Activated CD8-positive, alpha-beta memory T cell treated with anti-CD3 and anti-CD28 coated beads, Interleukin-2, amount 50 U/mL, for 4 hours (primary cell): ENCODE results near the gene ARHGDIG.

Experiments
- DNase-seq: peaks from one replicate; pipeline ENCODE4 v3.0.0-alpha.2; 2020

Gene ARHGDIG

DNA sequence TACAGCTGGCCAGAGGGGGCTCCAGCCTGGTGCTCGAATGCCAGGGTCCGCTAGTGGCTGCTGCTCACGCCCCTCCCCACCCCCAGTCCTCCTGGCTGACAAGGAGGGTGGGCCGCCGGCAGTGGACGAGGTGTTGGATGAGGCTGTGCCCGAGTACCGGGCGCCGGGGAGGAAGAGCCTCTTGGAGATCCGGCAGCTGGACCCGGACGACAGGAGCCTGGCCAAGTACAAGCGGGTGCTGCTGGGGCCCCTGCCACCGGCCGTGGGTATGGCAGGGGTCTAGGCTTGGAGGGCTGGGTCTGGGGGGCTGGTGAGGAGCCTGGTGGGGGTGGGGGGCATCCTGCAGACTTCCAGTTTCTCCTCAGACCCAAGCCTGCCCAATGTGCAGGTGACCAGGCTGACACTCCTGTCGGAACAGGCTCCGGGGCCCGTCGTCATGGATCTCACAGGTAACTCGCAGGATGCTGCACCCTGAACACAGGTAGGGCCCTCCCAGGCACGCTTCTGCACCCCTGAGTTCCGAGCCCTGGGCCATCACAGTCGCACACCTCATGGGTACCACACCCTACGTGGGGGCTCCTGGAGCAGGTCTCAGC, 1.4 kb downstream of the ARHGDIG start:
- DNase-seq: no peak

DNA sequence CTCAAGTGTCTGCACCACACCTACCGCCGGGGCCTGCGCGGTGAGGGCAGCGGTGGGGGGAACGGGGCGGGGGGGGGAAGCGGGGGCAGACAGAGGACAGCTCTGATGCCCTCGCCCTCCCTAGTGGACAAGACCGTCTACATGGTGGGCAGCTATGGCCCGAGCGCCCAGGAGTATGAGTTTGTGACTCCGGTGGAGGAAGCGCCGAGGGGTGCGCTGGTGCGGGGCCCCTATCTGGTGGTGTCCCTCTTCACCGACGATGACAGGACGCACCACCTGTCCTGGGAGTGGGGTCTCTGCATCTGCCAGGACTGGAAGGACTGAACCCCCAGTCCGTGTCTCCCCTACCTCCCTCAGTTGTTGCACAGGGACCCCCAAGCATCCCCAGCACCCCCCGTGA, 2.1 kb downstream of the ARHGDIG start:
- no peak for DNase-seq

DNA sequence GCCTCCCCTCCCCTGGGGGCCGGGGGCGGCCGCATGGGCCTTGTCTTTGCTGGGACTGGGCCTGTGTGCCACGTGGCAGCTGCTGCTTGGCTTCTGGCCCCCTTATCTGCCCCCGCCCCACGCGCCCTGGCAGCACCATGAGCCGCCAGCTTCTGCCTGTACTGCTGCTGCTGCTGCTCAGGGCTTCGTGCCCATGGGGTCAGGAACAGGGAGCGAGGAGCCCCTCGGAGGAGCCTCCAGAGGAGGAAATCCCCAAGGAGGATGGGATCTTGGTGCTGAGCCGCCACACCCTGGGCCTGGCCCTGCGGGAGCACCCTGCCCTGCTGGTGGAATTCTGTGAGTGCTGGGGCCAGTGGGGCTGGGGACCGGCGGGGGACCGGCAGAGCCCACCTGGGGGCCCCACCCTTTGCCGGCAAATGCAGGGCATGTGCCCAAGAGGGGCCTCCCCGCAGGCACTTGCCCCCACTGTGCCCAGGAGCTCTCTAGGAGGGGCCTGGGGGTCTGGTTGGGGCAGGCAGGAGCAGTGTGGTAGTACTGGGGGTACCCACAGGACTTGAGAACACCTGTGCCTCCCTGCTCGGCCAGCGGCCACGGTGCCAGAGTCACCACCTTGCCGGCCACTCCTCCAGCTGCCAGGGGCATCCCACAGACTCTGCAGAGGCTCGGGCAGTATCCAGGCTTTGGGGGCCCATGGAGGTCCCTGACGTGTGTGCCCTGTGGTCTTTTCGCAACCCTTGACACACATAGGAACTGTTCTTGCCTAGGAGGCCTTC, 2.8 kb downstream of the ARHGDIG start, which contains the start of gene PDIA2:
PDIA2 (plus strand) TSS at position 132 of the 773 bp plus-strand sequence; CDS start at position 138, 6 bp downstream.
- DNase-seq: no peak

DNA sequence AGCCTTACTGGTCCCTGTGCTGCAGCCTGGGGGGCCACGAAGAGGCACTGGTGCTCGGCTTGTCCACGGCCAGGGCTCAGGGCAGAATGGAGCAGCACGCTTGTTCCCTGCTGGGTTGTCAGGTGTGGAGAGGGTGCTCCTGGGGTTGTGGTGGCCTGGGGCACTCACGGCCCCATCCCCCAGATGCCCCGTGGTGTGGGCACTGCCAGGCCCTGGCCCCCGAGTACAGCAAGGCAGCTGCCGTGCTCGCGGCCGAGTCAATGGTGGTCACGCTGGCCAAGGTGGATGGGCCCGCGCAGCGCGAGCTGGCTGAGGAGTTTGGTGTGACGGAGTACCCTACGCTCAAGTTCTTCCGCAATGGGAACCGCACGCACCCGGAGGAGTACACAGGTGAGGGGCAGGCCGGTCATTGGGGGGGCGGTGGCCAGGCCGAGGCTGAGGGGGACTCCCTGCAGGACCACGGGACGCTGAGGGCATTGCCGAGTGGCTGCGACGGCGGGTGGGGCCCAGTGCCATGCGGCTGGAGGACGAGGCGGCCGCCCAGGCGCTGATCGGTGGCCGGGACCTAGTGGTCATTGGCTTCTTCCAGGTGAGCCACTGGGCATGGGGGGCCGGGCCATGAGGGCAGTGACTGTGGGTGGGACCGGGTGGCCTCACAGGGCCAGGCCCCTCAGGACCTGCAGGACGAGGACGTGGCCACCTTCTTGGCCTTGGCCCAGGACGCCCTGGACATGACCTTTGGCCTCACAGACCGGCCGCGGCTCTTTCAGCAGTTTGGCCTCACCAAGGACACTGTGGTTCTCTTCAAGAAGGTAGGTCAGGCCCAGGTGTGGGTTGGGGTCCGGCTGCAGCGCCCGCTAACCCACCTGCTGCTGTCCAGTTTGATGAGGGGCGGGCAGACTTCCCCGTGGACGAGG, 4.1 kb downstream of the ARHGDIG start:
- no peak for DNase-seq

DNA sequence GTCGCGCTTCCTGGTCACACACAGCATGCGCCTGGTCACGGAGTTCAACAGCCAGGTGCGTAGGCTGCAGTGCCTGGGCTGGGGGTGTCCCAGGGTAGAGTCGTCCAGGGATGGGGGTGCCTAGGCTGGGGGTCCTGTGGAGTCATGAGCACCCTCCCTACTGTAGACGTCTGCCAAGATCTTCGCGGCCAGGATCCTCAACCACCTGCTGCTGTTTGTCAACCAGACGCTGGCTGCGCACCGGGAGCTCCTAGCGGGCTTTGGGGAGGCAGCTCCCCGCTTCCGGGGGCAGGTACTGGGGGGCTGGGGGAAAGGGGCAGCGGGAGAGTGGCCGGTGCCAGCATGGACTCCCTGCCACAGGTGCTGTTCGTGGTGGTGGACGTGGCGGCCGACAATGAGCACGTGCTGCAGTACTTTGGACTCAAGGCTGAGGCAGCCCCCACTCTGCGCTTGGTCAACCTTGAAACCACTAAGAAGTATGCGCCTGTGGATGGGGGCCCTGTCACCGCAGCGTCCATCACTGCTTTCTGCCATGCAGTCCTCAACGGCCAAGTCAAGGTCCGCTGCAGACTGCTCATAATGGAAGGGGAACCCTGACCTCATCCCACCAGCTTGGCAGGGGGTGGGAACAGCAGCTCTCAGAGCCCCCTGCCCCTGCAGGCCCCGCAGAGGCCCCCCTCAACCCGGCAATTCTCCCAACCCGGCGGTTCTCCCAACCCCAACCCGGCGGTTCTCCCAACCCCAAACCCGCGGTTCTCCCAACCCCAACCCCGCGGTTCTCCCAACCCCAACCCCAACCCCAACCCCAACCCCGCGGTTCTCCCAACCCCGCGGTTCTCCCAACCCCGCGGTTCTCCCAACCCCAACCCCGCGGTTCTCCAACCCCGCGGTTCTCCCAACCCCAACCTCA, 5.0 kb downstream of the ARHGDIG start:
- no peak for DNase-seq

DNA sequence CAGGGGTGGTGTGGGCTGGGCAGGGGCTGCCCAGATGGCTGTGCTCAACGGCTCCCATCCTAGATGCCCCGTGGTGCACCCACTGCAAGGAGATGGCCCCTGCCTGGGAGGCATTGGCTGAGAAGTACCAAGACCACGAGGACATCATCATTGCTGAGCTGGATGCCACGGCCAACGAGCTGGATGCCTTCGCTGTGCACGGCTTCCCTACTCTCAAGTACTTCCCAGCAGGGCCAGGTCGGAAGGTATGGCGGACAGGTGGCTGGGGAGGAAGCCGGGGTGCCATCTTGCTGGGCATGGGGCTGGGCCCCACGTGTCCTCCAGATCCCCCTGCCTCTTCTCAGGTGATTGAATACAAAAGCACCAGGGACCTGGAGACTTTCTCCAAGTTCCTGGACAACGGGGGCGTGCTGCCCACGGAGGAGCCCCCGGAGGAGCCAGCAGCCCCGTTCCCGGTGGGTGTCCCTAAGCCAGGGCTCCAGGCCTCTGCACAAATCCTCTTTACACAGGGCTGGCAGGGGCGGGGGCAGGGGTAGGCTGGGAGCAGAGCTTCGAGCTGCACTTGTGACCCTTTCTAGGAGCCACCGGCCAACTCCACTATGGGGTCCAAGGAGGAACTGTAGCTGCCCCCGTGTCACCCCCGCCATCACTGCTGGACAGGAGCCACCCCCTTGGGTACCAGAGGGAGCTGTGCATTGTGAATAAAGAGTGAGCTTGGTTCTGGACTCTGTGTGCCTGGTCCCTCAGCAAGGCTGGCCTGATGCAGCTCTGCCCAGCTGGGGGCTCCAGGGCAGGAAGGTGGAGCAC, 6.3 kb downstream of the ARHGDIG start:
- no peak for DNase-seq

DNA sequence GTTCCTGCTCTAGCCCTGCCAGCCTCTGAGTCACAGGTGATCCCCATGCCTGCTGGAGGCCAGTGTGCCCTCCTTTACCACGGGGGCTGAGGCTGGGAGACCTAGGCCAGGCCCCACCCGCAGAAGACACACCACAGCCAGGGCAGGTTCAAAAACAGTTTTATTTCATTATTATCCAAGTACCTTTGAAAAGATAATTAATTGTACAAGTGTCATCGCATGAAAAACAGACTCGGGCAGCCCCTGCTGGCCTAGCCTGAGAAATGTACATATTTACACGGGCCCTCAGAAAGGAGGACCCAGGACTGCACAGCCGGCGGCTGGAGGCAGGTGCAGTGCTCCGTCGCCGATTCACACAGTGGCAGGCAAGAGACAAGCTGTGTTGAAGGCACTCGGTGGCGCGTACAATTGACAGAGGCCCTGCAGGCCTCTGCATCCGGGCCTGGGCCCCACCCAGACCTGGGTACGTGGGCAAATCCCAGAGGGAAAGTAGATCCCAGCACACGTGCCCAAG, 7.0 kb downstream of the ARHGDIG start:
- no peak for DNase-seq

DNA sequence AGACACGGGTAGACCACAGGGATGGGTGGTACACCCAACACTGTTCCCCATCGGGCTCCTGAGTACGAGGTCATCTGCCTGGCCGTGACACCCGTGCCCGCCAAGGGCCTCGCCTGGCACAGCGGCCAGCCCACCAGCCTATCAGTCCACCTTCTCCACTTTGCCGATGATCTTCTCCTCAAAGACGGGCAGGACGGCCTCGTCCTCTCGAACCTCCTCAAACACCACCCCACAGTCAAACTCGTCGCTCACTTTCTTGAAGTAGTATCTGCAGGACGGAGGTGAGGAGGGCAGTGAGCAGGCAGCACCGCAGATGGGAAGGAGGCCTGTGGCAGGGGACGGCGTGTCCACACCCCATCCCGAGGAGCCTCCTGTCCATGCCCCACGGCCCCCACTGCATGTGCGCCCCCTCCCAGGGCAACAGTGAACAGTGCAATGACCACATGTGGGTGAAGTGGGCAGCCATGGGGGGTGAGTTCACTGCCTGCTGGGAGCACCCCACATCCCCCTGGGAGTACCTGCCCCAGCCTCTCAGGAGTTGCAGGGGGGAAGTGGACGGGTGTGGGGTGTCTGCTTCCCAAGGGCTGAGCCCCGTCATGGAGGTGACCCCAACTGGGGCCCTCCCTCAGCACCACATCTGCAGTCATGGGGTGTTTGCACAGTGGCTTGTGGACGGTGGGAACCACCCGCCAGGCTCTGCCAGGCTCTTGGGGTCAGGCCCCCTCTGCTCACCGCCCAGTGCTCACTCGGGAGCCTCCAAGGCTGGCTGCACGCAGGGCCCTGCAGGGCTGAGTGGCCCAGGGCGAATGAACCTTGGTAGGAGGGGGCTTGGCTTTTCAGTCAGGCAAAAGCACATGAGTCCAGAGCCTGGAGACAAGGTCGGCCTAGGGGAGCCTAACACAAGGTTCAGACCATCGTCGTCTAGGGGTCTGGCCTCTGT, 7.9 kb downstream of the ARHGDIG start:
- no peak for DNase-seq

DNA sequence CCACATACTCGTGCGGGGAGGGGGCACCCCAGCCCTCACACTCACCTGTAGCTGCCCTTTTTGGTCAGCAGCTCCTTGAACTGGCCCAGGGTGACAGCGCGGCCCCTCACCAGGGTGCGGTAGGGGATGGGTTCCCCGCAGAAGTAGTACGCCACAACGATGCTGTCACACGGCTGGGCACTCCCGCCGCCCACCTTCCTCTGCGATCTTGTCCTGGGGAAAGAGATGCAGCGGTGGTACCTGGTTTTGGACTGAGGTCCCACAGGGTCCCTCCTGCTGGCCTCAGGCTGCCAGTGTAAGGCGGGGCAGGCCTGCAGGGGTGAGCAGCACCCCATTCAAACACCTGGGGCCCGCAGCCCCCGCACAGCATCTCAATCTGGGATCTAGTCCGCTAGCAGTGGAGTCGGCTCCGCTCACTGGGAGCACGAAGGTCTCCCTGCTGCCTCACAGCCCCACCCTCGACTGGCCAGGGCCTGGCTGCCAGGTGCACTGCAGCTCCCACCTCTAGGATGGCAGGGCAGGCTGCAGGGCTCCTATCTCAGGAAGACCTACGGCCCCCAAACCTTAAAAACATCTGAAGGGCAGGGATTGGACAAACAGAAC, 9.1 kb downstream of the ARHGDIG start:
- DNase-seq: no peak

DNA sequence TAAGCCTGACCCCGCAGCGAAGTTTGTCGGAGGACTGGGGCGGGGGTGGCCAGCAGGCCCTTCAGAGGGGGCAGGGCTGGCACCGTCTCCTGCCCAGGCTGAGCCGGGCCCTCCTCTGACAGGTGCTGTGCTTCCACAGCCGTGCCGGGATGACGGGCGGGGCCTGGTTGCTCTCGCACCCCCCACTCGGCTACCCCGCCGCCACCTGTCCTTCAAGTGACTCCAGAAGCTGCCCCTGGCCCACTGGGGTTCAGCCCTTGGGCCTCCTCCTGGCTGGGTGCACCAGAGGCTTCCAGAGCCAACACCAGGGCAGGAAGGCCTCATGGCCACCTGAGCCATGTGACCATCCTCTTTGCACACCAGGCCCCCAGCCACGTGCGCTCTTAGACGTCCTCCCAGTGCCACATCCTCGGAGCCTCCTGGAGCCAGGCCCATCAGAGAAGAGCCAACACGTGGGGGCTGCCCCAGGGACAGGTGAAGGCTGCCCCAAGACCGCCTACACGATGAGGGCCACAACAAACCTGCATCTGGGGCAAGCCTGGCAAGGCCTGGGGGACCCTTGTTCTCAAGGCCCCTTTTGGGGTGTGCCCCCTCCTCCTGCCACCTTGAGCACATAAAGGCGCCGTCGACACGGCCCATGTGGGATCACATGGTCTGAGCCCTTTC, 9.8 kb downstream of the ARHGDIG start:
- no peak for DNase-seq

DNA sequence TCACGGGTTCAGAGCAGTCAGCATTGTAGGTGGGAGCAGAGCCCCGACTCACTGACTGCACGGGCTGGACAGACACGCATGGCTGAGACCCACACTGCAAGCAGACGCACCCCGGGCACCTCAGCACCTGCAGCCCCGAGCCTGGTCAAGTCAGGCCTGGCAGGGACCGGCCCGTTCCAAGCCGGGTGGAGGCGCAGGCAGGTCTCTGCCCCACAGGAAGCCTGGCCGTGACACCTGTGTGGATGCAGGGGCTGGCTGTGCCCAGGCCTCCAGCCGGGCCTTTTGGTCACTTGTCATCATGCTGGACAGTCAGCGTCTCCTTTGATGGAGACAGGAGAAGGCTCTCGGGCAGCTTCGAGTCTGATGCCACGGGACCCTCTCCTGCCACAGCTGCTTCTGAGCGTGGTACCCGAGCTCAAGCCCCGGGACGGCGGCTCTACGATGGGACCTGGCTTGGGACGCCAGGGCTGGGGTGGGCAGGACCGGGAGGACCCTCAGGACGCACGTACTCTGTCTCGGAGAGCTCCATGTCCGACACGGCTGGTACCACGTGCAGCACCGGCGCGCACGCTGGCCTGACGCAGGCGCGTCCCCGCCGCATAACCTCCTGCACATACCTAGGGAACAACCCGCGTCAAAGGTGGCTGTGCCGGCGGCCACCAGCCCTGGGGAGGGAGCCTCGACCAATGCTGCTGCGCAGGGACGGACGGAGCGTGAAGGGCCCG, 10.5 kb downstream of the ARHGDIG start:
- DNase-seq: no peak

DNA sequence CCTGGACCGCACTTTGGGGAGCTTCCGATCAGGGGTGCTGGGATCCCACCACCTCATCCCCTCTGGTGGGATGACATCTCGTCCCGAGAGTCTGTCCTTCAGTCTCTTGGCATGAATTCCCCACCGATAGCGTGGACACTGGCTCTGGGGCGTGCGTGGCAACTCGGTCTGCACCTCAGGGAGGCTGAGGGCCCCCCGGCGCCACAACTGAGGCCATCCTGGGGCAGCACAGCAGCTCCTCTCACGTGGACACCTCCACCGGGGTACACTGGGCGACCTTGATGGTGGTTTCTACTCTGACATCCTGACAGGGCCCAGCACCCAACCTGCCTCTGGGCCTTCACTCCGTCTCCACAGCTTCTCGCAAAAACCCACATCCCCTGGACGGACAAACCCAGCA, 11.1 kb downstream of the ARHGDIG start:
- no peak for DNase-seq

DNA sequence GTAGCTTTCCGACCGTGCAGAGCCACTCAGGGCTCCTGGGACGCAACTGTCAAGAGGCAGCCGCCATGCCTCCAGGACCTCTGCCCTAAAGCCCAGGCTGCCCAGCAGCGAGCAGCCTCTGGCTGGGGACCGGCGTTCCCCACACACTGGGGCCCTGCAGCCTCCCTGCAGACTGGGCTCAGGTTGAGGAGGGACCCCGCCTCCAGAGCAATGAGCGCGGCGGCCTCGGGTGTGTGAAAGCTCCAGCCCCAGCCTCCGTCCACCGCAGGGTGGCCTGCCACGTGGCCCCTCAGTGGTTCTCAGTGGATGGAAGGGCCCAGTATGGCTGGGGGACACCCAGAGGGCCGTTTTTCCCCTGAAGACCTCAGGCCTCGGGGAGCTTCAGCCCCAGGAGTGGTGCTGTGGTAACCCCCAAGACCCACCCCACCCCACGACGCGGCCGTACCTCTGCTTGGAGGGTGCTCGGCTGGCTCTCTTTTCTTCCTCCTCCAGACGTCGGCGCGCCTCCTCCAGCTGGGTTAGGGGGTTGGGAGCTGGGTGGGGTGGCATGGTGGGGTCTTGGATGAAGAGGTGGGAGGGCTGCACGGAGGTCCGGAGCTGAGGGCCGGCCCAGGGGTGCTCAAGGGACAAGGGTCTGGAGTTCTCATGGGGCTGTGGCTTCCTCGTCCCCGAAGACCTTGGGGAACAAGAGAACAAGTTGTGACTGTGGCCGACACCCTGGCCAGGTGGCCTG, 12.8 kb downstream of the ARHGDIG start:
- no peak for DNase-seq

DNA sequence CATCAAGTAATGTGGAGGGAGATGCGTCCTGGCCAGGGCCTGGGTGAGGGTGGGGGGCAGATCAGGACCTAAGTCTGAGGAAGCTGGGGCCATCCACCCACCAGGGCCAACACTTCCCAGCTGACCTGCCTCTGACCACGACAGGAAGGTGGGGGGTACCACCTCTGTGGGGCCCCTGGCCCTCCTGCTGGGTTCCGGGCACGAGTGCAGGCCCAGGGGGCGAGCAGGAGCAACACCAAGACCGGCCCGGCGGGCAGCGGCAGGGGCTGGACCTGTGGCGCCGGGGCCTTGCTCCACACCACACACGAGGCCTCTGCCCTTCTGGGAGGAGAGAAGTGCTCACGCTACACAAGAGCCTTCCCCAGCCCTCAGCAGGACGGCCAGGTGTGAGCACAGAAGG, 15.9 kb downstream of the ARHGDIG start:
- DNase-seq: no peak

DNA sequence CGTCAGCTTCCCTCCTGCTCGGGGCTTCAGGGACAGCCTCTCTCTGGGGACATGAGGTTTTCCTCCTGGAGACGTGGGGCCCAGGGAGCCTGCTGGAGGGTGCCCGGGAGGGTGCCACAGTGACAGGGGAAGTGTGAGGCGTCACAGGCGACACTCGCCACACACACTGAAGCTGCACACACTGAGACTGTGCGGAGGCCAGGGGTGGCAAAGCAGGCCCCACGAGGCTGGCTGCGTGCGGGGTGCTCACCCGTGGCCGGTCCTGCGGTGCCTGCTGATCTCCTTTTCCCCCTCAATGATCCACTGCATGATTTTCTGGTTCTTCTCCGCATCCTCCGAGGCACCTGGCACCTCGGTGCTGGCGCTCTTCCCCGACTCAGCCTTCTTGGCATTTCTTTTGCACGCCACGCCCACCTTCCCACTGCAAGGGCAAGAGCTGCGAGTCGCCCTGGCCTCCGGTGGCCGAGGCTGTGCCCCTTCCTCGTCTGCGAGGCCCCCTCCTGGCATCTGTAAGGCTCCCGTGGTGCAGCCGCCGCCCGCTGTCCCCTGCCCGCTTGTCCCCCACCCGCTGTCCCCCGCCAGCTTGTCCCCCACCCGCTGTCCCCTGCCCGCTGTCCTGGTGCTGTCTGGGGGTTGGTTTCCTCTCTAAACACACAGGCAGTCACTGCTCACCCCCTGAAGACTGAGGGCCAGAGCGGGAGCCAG, 16.6 kb downstream of the ARHGDIG start:
- DNase-seq: no peak

DNA sequence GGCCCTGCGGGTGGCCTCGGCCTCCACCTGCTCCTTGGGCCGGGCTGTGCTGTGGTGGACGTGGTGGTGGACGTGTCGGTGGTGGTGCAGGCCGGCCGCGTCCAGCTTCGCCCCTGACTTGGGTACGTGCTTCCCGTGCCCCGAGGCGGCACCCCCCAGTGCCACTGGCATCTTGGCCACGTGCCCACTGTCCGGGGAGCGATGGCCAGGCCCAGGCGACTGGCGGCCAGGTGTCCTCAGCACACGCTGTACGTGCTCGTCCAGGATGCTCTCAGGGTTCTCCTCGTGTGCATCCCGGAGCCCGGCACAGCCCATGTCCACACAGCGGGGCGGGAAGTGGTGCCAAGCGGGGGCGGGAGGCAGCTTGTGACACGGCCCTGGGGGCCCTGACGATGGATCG, 17.4 kb downstream of the ARHGDIG start:
- DNase-seq: no peak

DNA sequence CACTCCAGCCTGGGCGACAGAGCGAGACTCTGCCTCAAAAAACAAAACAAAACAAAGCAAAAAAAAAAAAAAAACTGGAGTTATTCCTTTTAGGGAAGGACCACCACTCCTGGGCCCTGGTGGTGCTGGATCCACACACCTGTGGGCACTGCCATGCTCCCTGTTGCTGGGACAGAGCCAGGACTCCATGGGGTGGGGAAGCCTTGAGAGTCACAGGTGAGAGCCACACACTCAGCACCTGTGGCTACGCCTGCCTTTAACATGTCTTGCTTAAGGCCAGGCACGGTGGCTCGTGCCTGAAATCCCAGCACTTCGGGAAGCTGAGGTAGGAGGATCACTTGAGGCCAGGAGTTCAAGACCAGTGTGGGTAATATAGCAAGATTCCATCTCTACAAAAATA, 20.8 kb downstream of the ARHGDIG start:
- DNase-seq: no peak
